GM13976 (cell line): Measurements from ENCODE around the gene FSTL5.

Experiments used
- DNase-seq: peaks from one replicate; pipeline ENCODE4 v3.0.0; 2012; ENCODE audit warnings: low spot score
- CTCF ChIP-seq: IDR thresholded peaks from 2 replicates; pipeline ENCODE4 v1.5.1; 2012; ENCODE audit warnings: borderline replicate concordance, mild to moderate bottlenecking; ENCODE audit not compliant: insufficient read depth; ENCODE audit errors: extremely low read depth, missing control alignments, control extremely low read depth
- in situ Hi-C: fragments of 300-500 bp; cut with MboI; formaldehyde crosslinking; loops from one replicate; pipeline ENCODE4 v1.12.0; 2022; ENCODE audit warnings: low sequenced_read_pairs, mixed read lengths, inconsistent platforms; ENCODE audit not compliant: unreplicated experiment

The FSTL5 gene

GRCh38 chr4:161680146-161680545 lies 483.7 kb downstream of the FSTL5 start:
- in situ Hi-C loops, result no loop called here
- DNase-seq, result no peak
- no peak for TF ChIP-seq CTCF

GRCh38 chr4:161664740-161665139 lies 499.1 kb downstream of the FSTL5 start:
- TF ChIP-seq CTCF, result no peak
- no peak for DNase-seq
- in situ Hi-C loops, result no loop called here

- in situ Hi-C loops, result no loop called here
- no peak for TF ChIP-seq CTCF
- no peak for DNase-seq
Observed at GRCh38 chr4:161663844-161664243, 500.0 kb downstream of the FSTL5 start.

GRCh38 chr4:161658676-161659075 lies 505.1 kb downstream of the FSTL5 start:
- no peak for TF ChIP-seq CTCF
- in situ Hi-C loops, result no loop called here
- no peak for DNase-seq

GRCh38 chr4:161657616-161658015 lies 506.2 kb downstream of the FSTL5 start:
- in situ Hi-C loops, result no loop called here
- DNase-seq, result no peak
- no peak for TF ChIP-seq CTCF

GRCh38 chr4:161656594-161656993 lies 507.2 kb downstream of the FSTL5 start:
- in situ Hi-C loops, result no loop called here
- no peak for TF ChIP-seq CTCF
- DNase-seq, result no peak

- no peak for TF ChIP-seq CTCF
- DNase-seq, result no peak
- in situ Hi-C loops, result no loop called here
Observed at GRCh38 chr4:161655148-161655547, 508.7 kb downstream of the FSTL5 start.
